ENCODE measurements around the gene MNX1.

The MNX1 gene

GRCh38 chr7:157014635-157015555 is 4.4 kb upstream of the MNX1 start:
- DNase-seq = no peak

- no peak for DNase-seq
Observed at GRCh38 chr7:157013602-157014549, 3.4 kb upstream of the MNX1 start.

GRCh38 chr7:157013101-157013500 is 2.6 kb upstream of the MNX1 start:
- no peak for DNase-seq

- DNase-seq = no peak
Observed at GRCh38 chr7:157012113-157012547, 1.7 kb upstream of the MNX1 start.

GRCh38 chr7:157011333-157012112 is 1.1 kb upstream of the MNX1 start:
- no peak for DNase-seq

- DNase-seq = no peak
Observed at GRCh38 chr7:157009778-157010587, 480 bp downstream of the MNX1 start.

- DNase-seq = no peak
Observed at GRCh38 chr7:157009170-157009777, 1.2 kb downstream of the MNX1 start.

- no peak for DNase-seq
Observed at GRCh38 chr7:157008206-157009169, 2.0 kb downstream of the MNX1 start.

- no peak for DNase-seq
Observed at GRCh38 chr7:157007470-157008066, 2.9 kb downstream of the MNX1 start.

- DNase-seq = no peak
Observed at GRCh38 chr7:157006829-157007469, 3.5 kb downstream of the MNX1 start.

GRCh38 chr7:157006205-157006747 is 4.2 kb downstream of the MNX1 start:
- DNase-seq = no peak

- DNase-seq = no peak
Observed at GRCh38 chr7:157005456-157006204, 4.8 kb downstream of the MNX1 start.

GRCh38 chr7:157004521-157005455 is 5.7 kb downstream of the MNX1 start:
- DNase-seq = no peak

GRCh38 chr7:157003756-157004520 is 6.5 kb downstream of the MNX1 start:
- DNase-seq = no peak

- no peak for DNase-seq
Observed at GRCh38 chr7:157003445-157003755, 7.1 kb downstream of the MNX1 start.

GRCh38 chr7:157002819-157003421 is 7.5 kb downstream of the MNX1 start:
- DNase-seq = no peak

Data from CD4-positive, alpha-beta T cell treated with Interleukin-6 for 4 hours (primary cell).